Activated T-helper 9 cell treated with anti-CD3 and anti-CD28 coated beads, Interleukin-2, amount 50 U/mL, for 16 hours (primary cell): ENCODE measurements around the gene PRCC.
"Not testable (repeated sequence)": the region's sequence is repeated elsewhere in the genome, so short reads cannot be mapped to it uniquely, and the experiment has no call there.

ENCODE experiments used
- DNase-seq: peaks from one replicate; pipeline ENCODE4 v3.0.0-alpha.2; 2020; ENCODE audit warnings: low read depth

PRCC gene

DNA sequence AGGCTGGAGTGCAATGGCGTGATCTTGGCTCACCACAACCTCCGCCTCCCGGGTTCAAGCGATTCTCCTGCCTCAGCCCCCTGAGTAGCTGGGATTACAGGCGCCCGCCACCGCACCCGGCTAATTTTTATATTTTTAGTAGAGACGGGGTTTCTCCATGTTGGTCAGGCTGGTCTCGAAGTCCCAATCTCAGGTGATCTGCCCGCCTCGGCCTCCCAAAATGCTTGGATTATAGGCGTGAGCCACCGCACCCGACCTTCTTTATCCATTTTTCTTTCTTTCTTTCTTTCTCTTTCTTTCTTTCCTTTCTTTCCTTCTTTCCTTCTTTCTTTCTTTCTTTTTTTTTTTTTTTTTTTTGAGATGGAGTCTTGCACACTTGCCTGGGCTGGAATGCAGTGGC lies 2.2 kb upstream of the PRCC start:
- not testable (repeated sequence) for DNase-seq

DNA sequence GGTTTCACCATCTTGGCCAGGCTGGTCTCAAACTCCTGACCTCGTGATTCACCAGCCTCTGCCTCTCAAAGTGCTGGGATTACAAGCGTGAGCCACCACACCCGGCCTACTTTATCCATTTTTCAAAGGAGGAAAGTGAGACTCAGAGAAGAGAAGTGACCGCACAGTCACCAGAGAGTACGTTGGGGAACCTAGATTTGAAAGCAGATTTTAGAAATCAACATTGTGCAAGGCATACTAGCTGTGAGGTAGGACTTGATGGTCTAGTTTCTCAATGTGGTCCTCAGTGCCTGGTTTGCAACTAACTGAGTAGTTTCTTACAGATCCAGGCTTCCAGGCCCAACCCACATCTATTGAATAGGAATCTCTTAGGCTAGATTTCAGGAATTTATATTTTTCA lies 1.7 kb upstream of the PRCC start:
- DNase-seq: no peak

DNA sequence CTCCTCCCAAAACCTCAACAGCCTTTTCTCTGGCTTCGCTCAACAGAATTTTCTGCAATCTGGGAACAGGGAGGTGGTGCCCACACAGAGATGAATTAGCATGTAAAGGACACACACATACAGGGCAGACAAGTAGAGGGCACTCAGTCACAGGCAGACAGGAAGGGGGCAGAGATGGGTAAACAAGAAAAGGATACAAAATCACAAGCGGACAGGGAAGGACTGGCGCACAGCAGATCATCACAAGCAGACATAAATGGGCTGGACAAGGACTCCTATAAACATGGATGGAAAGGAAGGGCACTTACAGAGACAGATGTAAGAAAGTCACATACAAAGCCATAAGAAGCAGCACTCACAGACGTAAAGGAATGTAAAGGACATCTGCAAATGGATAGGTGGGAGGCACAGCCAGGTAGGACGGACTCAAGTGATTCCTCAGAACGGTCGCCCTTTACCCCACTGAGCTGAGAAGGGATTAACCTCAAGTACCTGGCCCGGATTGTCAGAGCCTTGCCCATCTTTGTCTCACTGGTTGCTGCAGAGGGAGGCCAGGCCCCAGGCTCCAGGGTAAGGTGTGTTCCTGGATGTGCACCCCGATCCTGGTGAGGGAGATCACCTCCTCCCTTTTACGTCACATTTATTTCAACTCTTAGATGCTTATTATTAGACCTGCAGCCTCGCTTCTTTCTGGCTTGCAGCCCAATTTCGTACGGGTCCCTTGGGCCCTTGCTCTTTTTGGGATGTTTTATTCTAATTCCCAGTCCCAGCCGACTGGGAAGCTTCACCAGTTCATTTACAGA lies 836 bp upstream of the PRCC start:
- no peak for DNase-seq

- DNase-seq: no peak
Measured at GRCh38 chr1:156767879-156768604, 707 bp downstream of the PRCC start.

DNA sequence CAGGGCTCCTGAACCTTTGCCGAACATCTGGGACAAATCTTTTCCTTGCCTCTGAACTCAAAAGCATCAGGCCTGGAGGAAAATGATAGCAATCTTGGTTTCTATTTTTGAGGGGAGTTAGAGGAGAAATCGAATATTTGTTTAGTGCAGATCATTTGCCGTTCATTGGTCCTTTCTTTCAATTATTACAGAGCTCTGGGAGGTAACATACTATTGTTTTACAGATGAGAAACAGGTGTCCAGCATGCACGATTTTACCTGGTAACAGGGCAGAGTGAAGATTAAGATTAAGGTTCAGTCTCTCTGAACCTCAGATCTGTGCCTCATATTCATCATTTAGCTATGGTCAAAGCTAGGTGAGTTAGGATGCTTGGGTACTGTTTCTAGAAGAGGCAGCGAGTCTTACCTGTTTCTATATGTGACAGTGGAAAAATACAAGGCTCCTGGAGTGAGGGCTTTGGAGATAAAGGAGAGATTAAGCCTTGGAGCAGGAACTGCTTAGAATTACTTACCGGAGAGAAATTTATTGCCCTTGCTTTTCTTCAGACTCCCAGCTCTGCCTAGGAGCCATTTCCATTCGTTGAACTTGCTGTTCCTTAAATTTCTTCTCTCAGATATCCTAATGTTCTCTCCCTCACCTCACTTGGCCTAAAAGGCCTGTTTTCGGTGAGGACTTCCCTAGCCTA lies 1.4 kb downstream of the PRCC start:
- no peak for DNase-seq

DNA sequence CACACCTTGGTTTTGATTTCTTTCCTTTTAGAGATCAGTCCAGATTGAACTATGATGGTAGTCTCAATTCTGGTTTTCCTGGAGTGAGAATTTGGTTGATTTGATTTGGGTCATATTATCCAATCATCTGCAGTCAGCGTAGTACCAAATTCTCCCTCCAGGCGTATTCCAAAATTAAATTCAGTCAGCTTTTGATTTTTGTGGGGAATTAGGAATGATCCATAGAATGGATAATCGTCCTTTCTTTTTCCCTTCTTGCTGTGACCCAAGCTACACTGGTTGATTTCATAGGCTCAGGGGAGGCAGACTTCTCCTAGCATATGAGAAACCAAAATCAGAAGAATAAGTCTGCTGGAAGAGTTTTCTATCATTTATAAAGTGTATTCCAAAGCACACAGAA lies 4.9 kb downstream of the PRCC start:
- no peak for DNase-seq

GRCh38 chr1:156772728-156773497 lies 5.6 kb downstream of the PRCC start:
- no peak for DNase-seq

- DNase-seq: no peak
Measured at GRCh38 chr1:156773607-156774006, 6.3 kb downstream of the PRCC start.

DNA sequence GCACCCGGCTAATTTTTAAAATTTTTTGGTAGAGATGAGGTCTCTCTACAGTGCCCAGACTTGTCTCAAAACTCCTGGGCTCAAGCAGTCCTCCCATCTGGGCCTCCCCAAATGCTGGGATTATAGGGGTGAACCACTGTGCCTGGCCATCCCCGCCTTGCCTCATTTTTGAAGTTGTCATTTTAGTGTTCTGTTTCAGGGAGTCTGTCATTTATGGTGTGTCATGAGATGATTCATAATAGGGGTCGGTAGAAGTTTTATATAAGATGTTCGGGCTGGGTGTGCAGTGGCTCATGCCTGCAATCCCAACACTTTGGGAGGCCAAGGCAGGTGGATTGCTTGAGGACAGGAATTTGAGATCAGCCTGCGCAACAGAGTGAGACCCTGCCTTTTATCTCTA lies 8.5 kb downstream of the PRCC start:
- no peak for DNase-seq

GRCh38 chr1:156776942-156777341 lies 9.6 kb downstream of the PRCC start:
- no peak for DNase-seq

DNA sequence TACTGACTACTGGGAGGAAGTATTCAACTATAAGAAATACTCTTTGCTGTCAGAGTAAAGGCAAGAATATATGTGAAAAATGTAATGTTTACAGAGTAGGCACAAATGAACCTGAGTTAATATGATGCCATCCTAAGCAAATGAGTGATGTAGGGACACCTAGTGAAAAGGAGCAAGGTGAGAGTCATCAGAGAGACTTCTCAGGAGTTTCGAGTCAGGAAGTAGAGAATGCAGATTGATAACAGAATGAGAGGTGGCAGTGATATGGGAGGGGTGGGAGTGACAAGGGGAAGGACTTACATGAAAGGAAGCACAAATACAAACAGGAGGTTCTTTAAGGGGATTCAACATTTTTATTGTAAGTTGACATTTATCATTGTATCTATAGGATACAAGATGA lies 10.2 kb downstream of the PRCC start:
- DNase-seq: no peak

DNA sequence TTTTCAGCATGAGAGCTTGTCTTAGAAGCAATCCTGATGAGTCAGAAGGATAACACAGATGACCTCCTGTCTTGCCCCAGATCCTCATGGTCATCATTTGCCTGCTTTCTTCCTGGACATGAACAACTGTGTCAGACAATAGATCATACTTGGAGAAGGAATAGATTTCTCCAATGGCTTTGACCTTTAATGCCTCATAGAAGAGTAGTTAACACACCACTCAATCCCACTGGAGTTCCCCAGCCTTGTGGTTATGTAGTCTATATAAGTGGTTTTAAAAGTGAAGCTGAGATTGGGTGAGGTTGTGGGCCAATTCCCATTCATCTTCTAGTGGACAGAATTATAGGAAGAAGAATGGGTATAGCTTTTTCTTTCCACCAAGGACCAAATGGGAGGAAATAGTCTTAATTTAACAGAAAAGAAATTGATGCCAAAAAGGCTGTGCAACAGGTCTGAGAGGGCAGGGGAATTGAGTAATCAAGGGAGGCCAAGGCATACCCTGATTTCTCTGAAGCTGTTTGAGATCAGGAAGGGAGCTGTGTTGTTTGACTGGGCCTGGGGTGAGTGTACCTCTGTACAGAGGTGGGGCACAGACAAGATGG lies 14.4 kb downstream of the PRCC start:
- no peak for DNase-seq

- DNase-seq: no peak
Measured at GRCh38 chr1:156785458-156785857, 18.1 kb downstream of the PRCC start.

GRCh38 chr1:156786640-156787039 lies 19.3 kb downstream of the PRCC start:
- no peak for DNase-seq

GRCh38 chr1:156788136-156788535 lies 20.8 kb downstream of the PRCC start:
- no peak for DNase-seq

DNA sequence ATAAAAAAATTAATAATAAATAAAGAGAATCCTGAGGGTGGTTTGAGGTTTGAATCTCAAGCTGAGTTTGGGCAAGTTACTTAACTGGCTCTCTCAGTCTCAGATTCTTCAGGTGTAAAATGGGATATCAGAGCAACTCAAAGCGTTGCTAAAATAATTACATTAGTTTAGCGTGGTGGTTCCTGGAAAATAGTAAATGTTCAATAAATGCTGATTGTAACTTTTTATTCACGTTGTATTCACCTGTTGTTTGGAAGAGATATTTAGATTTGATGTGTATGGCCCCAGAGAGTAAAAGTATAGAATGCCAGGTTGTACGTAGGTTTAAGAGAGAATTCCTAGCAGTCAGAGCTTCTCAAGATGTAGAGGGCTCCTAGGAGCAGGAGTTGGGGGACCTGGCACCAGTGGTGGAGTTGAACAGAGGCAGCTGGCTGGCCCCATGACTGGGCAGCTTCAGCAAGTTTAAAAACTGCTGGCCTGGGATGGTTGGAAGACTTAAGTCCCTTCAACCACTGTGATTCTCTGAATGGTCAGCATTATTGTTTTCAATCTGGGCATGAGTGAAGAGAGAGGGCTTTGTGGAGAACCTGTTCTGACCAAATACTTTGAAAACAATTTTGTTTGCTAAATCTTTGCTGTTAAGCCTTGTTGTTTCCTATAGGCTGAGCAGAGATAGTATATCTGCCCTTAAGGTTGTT lies 22.4 kb downstream of the PRCC start:
- no peak for DNase-seq

DNA sequence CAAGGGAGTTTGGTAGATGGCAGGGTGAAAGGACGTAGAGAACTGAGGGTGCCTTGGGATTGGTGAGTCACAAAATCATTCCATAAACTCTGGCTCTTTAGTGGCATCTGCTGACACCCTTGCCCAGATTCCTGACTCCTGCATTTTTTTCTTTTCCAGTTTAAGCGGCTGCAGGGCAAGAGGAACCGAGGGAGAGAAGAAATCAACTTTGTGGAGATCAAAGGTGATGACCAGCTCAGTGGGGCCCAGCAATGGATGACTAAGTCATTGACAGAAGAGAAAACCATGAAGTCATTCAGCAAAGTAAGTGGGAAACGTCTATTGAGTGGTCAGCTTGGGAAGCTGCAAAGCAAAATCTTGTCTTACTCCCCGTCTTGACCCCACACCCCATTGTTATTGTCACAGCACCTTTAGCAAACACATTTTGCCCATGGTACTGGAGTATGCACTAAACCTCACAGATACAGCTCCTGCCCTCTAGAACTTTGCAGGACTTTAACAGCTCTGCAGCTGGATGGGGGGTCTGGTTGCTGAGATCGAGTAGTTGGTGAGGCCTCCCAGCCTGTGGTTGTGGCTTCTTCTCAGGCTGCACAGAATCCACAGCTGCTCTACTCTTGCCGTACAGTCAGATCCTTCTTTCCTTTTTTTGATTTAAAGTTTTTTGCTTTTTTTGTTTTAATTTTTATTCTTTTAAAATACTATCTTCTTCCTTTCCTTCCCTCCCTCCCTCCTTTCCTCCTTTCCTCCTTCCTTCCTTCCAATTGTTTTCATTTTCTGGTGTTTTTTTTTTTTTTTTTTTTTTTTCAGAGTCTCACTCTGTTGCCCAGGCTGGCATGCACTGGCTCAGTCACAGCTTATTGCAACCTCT lies 27.4 kb downstream of the PRCC start:
- DNase-seq: no peak

GRCh38 chr1:156795374-156795733 lies 28.0 kb downstream of the PRCC start:
- no peak for DNase-seq

DNA sequence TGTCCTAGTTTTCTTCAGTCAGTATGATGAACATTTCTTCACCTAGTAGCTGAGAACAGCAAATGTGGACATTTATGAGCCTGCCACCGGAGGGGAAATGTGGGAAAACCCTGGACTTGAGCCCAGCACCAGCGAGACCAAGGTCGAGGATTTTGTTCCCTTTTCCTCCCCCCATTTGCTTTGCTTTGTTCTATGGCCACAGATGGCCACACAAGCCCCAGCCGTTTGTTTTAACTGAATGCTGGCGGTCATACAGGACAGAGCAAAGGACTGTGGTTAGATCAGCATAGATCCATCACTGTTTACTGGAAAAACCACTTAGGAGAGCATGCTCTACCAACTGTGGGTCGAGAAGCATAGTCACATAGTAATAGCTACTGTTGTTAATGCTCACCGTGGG lies 28.5 kb downstream of the PRCC start:
- DNase-seq: no peak

GRCh38 chr1:156796340-156797097 lies 29.2 kb downstream of the PRCC start:
- DNase-seq: no peak
